K562 (cell line): Measurements from ENCODE around the gene TTLL10. TPM values are rescaled to one million over a fixed set of nuclear protein-coding genes. Genes with fewer than 3 reads are reported as not detected.
A peak's percentile ranks its signal among the peaks of the same experiment; 100 is the strongest.

Experiments used
- ARID3B ChIP-seq: fragments of 250-450 bp; sonication (Bioruptor Pico); IDR thresholded peaks from 2 replicates; pipeline ENCODE4 v1.4.0; 2020; ENCODE audit warnings: borderline replicate concordance
- C11orf30 ChIP-seq: fragments of 450-650 bp; IDR thresholded peaks from 2 replicates; pipeline ENCODE4 v1.6.1; 2016; ENCODE audit warnings: low read depth, mild to moderate bottlenecking
- CAMTA2 ChIP-seq: fragments of 250-450 bp; sonication (Bioruptor Pico); conservative IDR thresholded peaks from 2 replicates; pipeline ENCODE4 v1.5.1; 2022
- CHD1 ChIP-seq: fragments of 200-600 bp; sonication (generic); IDR thresholded peaks from one replicate; pipeline ENCODE4 v1.6.1; 2012; ENCODE audit warnings: mild to moderate bottlenecking, moderate library complexity, low read length, inconsistent platforms
- CREM ChIP-seq: IDR thresholded peaks from 2 replicates; pipeline ENCODE4 v1.6.1; 2014; ENCODE audit warnings: antibody characterized with exemption, low read depth
- ELK3 ChIP-seq: fragments of 450-650 bp; formaldehyde crosslinking; IDR thresholded peaks from 2 replicates; pipeline ENCODE4 v1.4.0; 2020; ENCODE audit warnings: mild to moderate bottlenecking
- EZH2 ChIP-seq: IDR thresholded peaks from 2 replicates; pipeline ENCODE4 v1.6.1; 2012; ENCODE audit warnings: low read depth, mild to moderate bottlenecking, inconsistent platforms, low read length, borderline replicate concordance
- GMEB1 ChIP-seq: fragments of 250-450 bp; sonication (Bioruptor Pico); IDR thresholded peaks from 2 replicates; pipeline ENCODE4 v1.4.0; 2020; ENCODE audit warnings: mild to moderate bottlenecking
- KAT7 ChIP-seq: sonication (generic); formaldehyde crosslinking; IDR thresholded peaks from 2 replicates; pipeline ENCODE4 v1.8.0; 2022; ENCODE audit warnings: missing genetic modification reagents, mild to moderate bottlenecking, borderline replicate concordance
- MBD1 ChIP-seq: fragments of 250-450 bp; sonication (Bioruptor Pico); IDR thresholded peaks from 2 replicates; pipeline ENCODE4 v1.8.0; 2022; ENCODE audit warnings: inconsistent platforms
- NEUROD1 ChIP-seq: fragments of 150-350 bp; IDR thresholded peaks from 2 replicates; pipeline ENCODE4 v1.6.1; 2014; ENCODE audit warnings: borderline replicate concordance, low read length, low read depth; ENCODE audit not compliant: partially characterized antibody
- PHF8 ChIP-seq: fragments of 200-600 bp; sonication (generic); IDR thresholded peaks from 2 replicates; pipeline ENCODE4 v1.6.1; 2012; ENCODE audit warnings: mixed run types, mild to moderate bottlenecking, inconsistent platforms, low read length, moderate library complexity, borderline replicate concordance
- PRMT5 ChIP-seq: sonication (generic); formaldehyde crosslinking; IDR thresholded peaks from 2 replicates; pipeline ENCODE4 v1.5.0; 2020; ENCODE audit warnings: missing genetic modification reagents
- RNF219 ChIP-seq: fragments of 250-450 bp; sonication (Bioruptor Pico); IDR thresholded peaks from 2 replicates; pipeline ENCODE4 v1.5.0; 2022; ENCODE audit warnings: mild to moderate bottlenecking
- ZFPM2 ChIP-seq: fragments of 250-450 bp; sonication (Bioruptor Pico); IDR thresholded peaks from 2 replicates; pipeline ENCODE4 v1.5.1; 2022; ENCODE audit warnings: mild to moderate bottlenecking
- ZNF507 ChIP-seq: conservative IDR thresholded peaks from 2 replicates; pipeline ENCODE4 v1.6.1; 2017; ENCODE audit warnings: missing genetic modification characterization, missing compliant biosample characterization
- ZNF583 ChIP-seq: fragments of 250-450 bp; sonication (Bioruptor Pico); IDR thresholded peaks from 2 replicates; pipeline ENCODE4 v1.4.0; 2020
- ZNF740 ChIP-seq, 3 experiments: fragments of 200-800 bp in 1 of 3; sonication (Bioruptor generic) in 1 of 3; sonication (generic) in 1 of 3; formaldehyde crosslinking in 1 of 3; IDR thresholded peaks; 2 replicates each; pipeline versions ENCODE4 v1.6.1 to v1.8.0; 2016 to 2022; ENCODE audit warnings: mild to moderate bottlenecking in 2 of 3, missing compliant biosample characterization in 2 of 3, missing genetic modification characterization in 2 of 3, missing genetic modification reagents in 1 of 3
- polyA plus RNA-seq, 8 experiments: library from polyadenylated mRNA; depleted of rRNA in 4 of 8; stranded (reverse) in 5 of 8; unstranded in 3 of 8; fragments of >200 nt; fragmentation: Nextera tagmentation in 2 of 8; fragmentation: Illumina TruSeq in 1 of 8; extraction: Ambion mirVana in 2 of 8; extraction: Trizol in 1 of 8; gene quantifications; 2 replicates each; pipeline versions ENCODE4 v1.2.1 to v1.2.3, GENCODE V29; 2011 to 2014; ENCODE audit warnings: inconsistent platforms in 1 of 8, missing spikeins in 1 of 8
- total RNA-seq, 7 experiments: library from RNA; depleted of rRNA in 6 of 7; stranded (reverse); fragments of >200 nt in 6 of 7; fragmentation: Illumina TruSeq in 2 of 7; extraction: Trizol in 2 of 7; gene quantifications; 2 replicates each; pipeline versions ENCODE4 v1.2.1 to v1.2.3, GENCODE V29; 2011 to 2021; ENCODE audit warnings: low replicate concordance in 1 of 7

The TTLL10 gene
- total and polyA plus RNA-seq, 9 of the 15 experiments (the other 6 are each of a cell fraction or from before 2014, with no cell fraction given): not detected

- TF ChIP-seq ZNF740 (CRISPR knock-in tag; IDR thresholded peaks at IDR 0.05): no peak
- peak in 1 of 2 experiments; percentile 82; a peak in 1 of 4 replicates for TF ChIP-seq ZNF740 (tag; IDR thresholded peaks at IDR 0.05)
- TF ChIP-seq ELK3: no peak
- no peak for TF ChIP-seq KAT7 (CRISPR knock-in tag)
- TF ChIP-seq ARID3B (CRISPR knock-in tag): no peak
- no peak for TF ChIP-seq CAMTA2 (CRISPR knock-in tag)
- no peak for TF ChIP-seq EZH2
- TF ChIP-seq C11orf30: no peak
- peak; percentile 77; the same call in 1 of the 2 replicates for TF ChIP-seq ZNF583 (CRISPR knock-in tag)
- peak; percentile 52; the same call in 1 of the 2 replicates for TF ChIP-seq PHF8
- TF ChIP-seq CHD1: no peak
- TF ChIP-seq GMEB1 (CRISPR knock-in tag): 0 out of 2 replicates have a peak, but pooled peaks have one; percentile 18
- 0 out of 2 replicates have a peak, but pooled peaks have one; percentile 28 for TF ChIP-seq ZNF507
- no peak; the same call in 1 of the 2 replicates for TF ChIP-seq PRMT5 (CRISPR knock-in tag)
- TF ChIP-seq MBD1 (CRISPR knock-in tag): peak; percentile 97
- TF ChIP-seq NEUROD1: no peak
- peak; percentile 78; the same call in 1 of the 2 replicates for TF ChIP-seq ZFPM2 (CRISPR knock-in tag)
- TF ChIP-seq RNF219 (CRISPR knock-in tag): no peak
- no peak for TF ChIP-seq CREM
Measured at GRCh38 chr1:1232208-1232795, 58.6 kb downstream of the TTLL10 start, which contains the start of gene B3GALT6 (continued).
